Esophagus squamous epithelium (tissue), 5 donors: ENCODE measurements around the gene TEAD4. TPM values are rescaled to one million over a fixed set of nuclear protein-coding genes. Genes with fewer than 3 reads are reported as not detected.

ENCODE experiments used
- DNase-seq: peaks from one replicate; lab custom pipeline; 2025; lab: John Stamatoyannopoulos, UW
- H3K27ac ChIP-seq, 4 donors: fragments of 200-600 bp; sonication (generic); one replicate each; pipeline ENCODE4 v1.5.1; 2016 to 2019; ENCODE audit warnings: mild to moderate bottlenecking in 1 of 4
- H3K27me3 ChIP-seq, 4 donors: fragments of 200-600 bp; sonication (generic); 1 replicate in 3 of 4; 2 replicates in 1 of 4; pipeline versions ENCODE4 v1.5.1 to v1.6.0; 2017 to 2021; ENCODE audit warnings: antibody characterized with exemption in 1 of 4
- H3K36me3 ChIP-seq, 3 donors: fragments of 200-600 bp; sonication (generic); one replicate each; pipeline ENCODE4 v1.5.1; 2016 to 2019
- H3K4me1 ChIP-seq, 3 donors: fragments of 200-600 bp; sonication (generic); one replicate each; pipeline ENCODE4 v1.5.1; 2017 to 2019
- H3K4me3 ChIP-seq, 4 donors: fragments of 200-600 bp; sonication (generic); 1 replicate in 3 of 4; 2 replicates in 1 of 4; pipeline ENCODE4 v1.5.1; 2016 to 2019; ENCODE audit warnings: mild to moderate bottlenecking in 2 of 4, moderate library complexity in 1 of 4
- H3K9me3 ChIP-seq, 3 donors: fragments of 200-600 bp; sonication (generic); one replicate each; pipeline ENCODE4 v1.5.1; 2016 to 2019
- CTCF ChIP-seq, 6 experiments: fragments of 450-650 bp in 4 of 6; fragments of 200-600 bp in 2 of 6; sonication (generic) in 2 of 6; IDR thresholded peaks; one replicate each; pipeline ENCODE4 v1.5.1; 2016 to 2019; ENCODE audit warnings: antibody characterized with exemption in 6 of 6, mild to moderate bottlenecking in 4 of 6, moderate library complexity in 4 of 6
- POLR2A ChIP-seq, 4 donors: fragments of 450-650 bp; IDR thresholded peaks; one replicate each; pipeline ENCODE4 v1.6.1; 2017; ENCODE audit warnings: antibody characterized with exemption in 4 of 4, mild to moderate bottlenecking in 4 of 4, moderate library complexity in 3 of 4
- WGBS, 2 donors: methylation state at CpG; one replicate each; pipeline ENCODE4 v1.1.5; 2018; 5-methylcytosine and 5-hydroxymethylcytosine counted together
- intact Hi-C: fragments of 100-400 bp; cut with DNase I; formaldehyde crosslinking; loops from one replicate; pipeline ENCODE4 v1.15.0; 2022
- total RNA-seq, 4 donors: library from RNA; depleted of rRNA; stranded (reverse); fragments of >200 nt; gene quantifications; one replicate each; pipeline ENCODE4 v1.1.0, GENCODE V29; 2016
- donor health status: DM: yes; HTN: yes; CAD: no.

The TEAD4 gene
- total RNA-seq, 4 donors from 2014 or later = 10.7 to 16.6 (median 13.5) TPM

- Histone ChIP-seq H3K4me1 (peaks cover 0 to 8% (median 0%) of the 10 kb centered on the region in 3 donors), H3K27ac (no peak overlapping the region), H3K27me3 (no peaks in the 10 kb centered on the region), H3K36me3 (peaks cover 0 to 39% (median 4%) of the 10 kb centered on the region in 3 donors), H3K9me3 (no peaks in the 10 kb centered on the region), H3K4me3 (no peak overlapping the region)
- TF ChIP-seq CTCF (IDR thresholded peaks at IDR 0.05) (peak in 5 of 6 experiments; percentile 21 to 66 (median 54)), POLR2A (IDR thresholded peaks at IDR 0.05) (no peak)
- 47 to 91% methylated on average over 4 to 7 of the region's 10 CpGs for WGBS, 2 donors
- no peak for DNase-seq
- intact Hi-C loops = loop anchor here (10.0 kb wide), 1 partner anchor 179 kb away; the partner anchor contains the start of gene TEX52
Observed at GRCh38 chr12:3034067-3034750, 75.0 kb downstream of the TEAD4 start.

- no peak for DNase-seq
- WGBS, 2 donors = 80 to 88% methylated on average over 4 to 5 of the region's 5 CpGs
- intact Hi-C loops = loop anchor here (10.0 kb wide), 1 partner anchor 180 kb away; the partner anchor contains the start of gene TEX52
- H3K4me1 ChIP-seq = peaks cover 0 to 8% (median 0%) of the 10 kb centered on the region in 3 donors
- no peak for TF ChIP-seq POLR2A (IDR thresholded peaks at IDR 0.05)
- H3K36me3 ChIP-seq = peaks cover 0 to 49% (median 4%) of the 10 kb centered on the region in 3 donors
- H3K4me3 ChIP-seq = no peak overlapping the region
- no peaks in the 10 kb centered on the region for H3K27me3 ChIP-seq
- H3K27ac ChIP-seq = no peak overlapping the region
- no peaks in the 10 kb centered on the region for H3K9me3 ChIP-seq
Observed at GRCh38 chr12:3035171-3035570, 76.0 kb downstream of the TEAD4 start.

GRCh38 chr12:3035815-3036702 lies 76.9 kb downstream of the TEAD4 start:
- Histone ChIP-seq H3K36me3 (peaks cover 0 to 53% (median 4%) of the 10 kb centered on the region in 3 donors), H3K27me3 (no peaks in the 10 kb centered on the region), H3K4me3 (no peak overlapping the region), H3K9me3 (no peaks in the 10 kb centered on the region), H3K27ac (no peak overlapping the region), H3K4me1 (peaks cover 0 to 8% (median 0%) of the 10 kb centered on the region in 3 donors)
- DNase-seq = no peak
- intact Hi-C loops = loop anchor here (10.0 kb wide), 1 partner anchor 181 kb away; the partner anchor contains the start of gene TEX52
- TF ChIP-seq CTCF (IDR thresholded peaks at IDR 0.05) (peak in 1 of 6 experiments; percentile 25), POLR2A (IDR thresholded peaks at IDR 0.05) (no peak)
- 70 to 84% methylated on average over 15 to 16 of the region's 16 CpGs for WGBS, 2 donors

- H3K36me3 ChIP-seq = peaks cover 0 to 43% (median 4%) of the 10 kb centered on the region in 3 donors
- H3K27me3 ChIP-seq = peaks cover 0 to 1% (median 0%) of the 10 kb centered on the region in 4 donors
- intact Hi-C loops = loop anchor here (10.0 kb wide), 1 partner anchor 182 kb away; the partner anchor contains the start of gene TEX52
- H3K4me3 ChIP-seq = no peak overlapping the region
- 78 to 88% methylated on average over 11 of the region's 12 CpGs for WGBS, 2 donors
- H3K4me1 ChIP-seq = peaks cover 0 to 8% (median 0%) of the 10 kb centered on the region in 3 donors
- no peak overlapping the region for H3K27ac ChIP-seq
- DNase-seq = no peak
- no peaks in the 10 kb centered on the region for H3K9me3 ChIP-seq
- TF ChIP-seq CTCF (IDR thresholded peaks at IDR 0.05) (no peak), POLR2A (IDR thresholded peaks at IDR 0.05) (no peak)
Observed at GRCh38 chr12:3036901-3037600, 77.9 kb downstream of the TEAD4 start.

GRCh38 chr12:3038166-3038565 lies 79.0 kb downstream of the TEAD4 start:
- Histone ChIP-seq H3K4me3 (no peak overlapping the region), H3K36me3 (peaks cover 0 to 40% (median 4%) of the 10 kb centered on the region in 3 donors), H3K9me3 (no peaks in the 10 kb centered on the region), H3K27me3 (peaks cover 0 to 5% (median 0%) of the 10 kb centered on the region in 4 donors), H3K4me1 (peaks cover 0 to 8% (median 0%) of the 10 kb centered on the region in 3 donors), H3K27ac (no peak overlapping the region)
- 85 to 86% methylated on average over 6 to 7 of the region's 7 CpGs for WGBS, 2 donors
- TF ChIP-seq CTCF (IDR thresholded peaks at IDR 0.05) (no peak), POLR2A (IDR thresholded peaks at IDR 0.05) (no peak)
- no peak for DNase-seq
- intact Hi-C loops = loop anchor here (10.0 kb wide), 1 partner anchor 183 kb away; the partner anchor contains the start of gene TEX52
